T-helper 2 cell (primary cell): ENCODE measurements around the gene SELENON.
"Not testable (repeated sequence)": the region's sequence is repeated elsewhere in the genome, so short reads cannot be mapped to it uniquely, and the experiment has no call there.

Experiments used
- DNase-seq, 5 experiments: peaks; one replicate each; pipeline versions ENCODE4 v3.0.0 to v3.0.0-alpha.2; 2012 to 2022

The SELENON gene

GRCh38 chr1:25831569-25832196, 31.7 kb downstream of the SELENON start:
- DNase-seq = no peak

DNA sequence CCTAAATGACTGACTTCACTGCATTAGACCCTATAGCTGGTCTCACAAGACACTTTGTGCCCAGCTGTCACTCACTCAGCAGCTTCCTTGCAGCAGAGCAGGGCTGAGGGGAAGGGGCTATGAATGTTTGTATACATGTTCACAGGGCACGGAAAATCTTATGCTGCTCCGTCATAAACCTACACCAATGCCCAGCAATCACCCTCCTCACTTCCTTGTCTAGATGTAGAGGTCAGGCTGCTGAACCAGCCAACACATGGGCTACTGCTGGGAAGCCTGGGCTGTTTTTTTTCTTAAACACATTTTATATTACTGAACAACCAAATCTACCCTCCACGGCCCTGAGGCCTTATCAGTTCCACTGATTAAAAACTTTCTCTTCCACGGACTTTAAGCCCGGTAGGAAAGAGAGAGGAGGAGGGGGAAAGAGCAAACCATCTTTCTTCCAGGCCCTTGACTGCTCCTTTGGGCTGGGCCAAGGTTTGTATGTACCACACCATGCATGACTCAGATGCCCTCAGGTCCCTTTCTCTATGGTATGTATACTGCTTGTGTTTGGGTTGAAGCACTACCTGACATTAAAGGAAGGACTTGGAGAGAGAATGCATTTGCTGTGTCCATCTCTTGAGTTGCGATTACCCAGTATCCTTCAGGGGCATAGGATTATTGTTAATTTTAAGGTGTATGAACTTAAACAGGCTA, 32.5 kb downstream of the SELENON start:
- no peak for DNase-seq

- DNase-seq = no peak
These were observed 33.2 kb downstream of the SELENON start for GRCh38 chr1:25833158-25833557.

DNA sequence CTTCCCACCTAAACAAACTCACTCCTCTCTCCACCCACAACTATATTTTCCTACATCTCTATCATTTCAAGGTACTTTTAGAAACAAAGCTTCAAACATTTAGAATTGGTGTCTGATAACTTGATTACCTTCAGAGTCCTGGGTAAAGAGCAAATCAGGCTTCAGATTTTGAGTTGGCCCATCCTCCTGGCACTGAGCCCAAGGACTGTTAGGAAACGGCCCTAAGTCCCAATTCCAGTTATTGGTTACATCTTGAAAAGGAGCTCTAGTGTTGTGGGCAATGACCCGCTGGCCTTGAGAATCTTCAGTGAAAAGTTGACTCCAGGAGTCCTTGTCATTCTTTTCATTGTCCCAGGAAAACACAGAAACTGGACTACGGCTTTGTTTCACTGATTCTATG, 34.9 kb downstream of the SELENON start:
- no peak for DNase-seq

GRCh38 chr1:25836695-25837094, 36.7 kb downstream of the SELENON start:
- DNase-seq = no peak

- no peak for DNase-seq
These were observed 37.4 kb downstream of the SELENON start for GRCh38 chr1:25837262-25837875.

DNA sequence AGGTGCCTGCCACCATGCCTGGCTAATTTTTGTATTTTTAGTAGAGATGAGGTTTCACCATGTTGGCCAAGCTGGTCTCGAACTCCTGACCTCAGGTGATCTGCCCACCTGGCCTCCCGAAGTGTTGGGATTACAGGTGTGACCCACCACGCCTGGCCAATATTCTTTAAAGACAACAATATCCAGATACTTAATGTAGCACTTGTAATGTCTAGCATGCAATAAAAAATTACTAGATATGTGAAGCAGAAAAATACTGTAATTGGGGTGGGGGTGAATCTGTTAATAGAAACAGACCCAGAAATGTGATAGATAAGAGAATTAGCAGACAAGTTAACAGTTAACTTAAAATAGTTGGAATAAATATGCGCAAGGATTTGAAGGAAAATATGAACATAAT, 39.8 kb downstream of the SELENON start:
- DNase-seq = not testable (repeated sequence)

GRCh38 chr1:25843483-25843882, 43.5 kb downstream of the SELENON start:
- DNase-seq = no peak

GRCh38 chr1:25844536-25845337, 44.7 kb downstream of the SELENON start:
- DNase-seq = no peak

DNA sequence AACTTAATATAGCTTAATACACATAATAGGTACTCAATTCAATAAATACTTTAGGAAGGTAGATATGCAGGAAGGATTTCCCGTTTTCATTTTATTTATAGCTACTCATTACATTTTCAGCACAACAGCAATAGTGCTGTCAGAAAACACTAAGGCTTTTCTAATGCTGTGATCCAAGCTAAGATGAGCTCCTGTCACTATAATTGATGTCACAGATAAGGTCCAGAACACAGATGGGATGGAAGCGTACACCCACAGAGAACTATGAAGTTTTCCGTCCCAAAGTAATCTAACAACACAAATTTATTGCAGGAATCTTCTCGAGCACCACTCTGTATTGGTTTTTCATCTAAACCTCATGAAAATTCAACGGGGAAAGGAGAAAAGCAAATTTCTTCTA, 45.7 kb downstream of the SELENON start:
- no peak for DNase-seq

DNA sequence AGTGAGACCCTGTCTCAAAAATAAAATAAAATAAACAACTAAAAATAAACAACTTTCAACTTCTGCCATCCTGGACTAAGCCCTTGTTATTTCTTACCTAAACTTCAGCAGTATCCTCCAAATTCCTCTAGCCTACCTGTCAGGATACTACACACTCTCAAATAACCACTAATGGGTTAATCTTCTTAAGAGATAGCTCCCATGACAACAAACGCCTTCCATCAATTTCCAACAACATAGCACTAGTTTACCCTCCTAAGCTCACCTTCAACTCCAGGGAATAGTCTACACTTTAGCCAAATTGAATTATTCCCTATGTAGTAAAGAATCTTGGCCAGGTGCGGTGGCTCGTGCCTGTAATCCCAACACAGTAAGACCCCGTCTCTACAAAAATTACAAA, 47.9 kb downstream of the SELENON start:
- DNase-seq = no peak

DNA sequence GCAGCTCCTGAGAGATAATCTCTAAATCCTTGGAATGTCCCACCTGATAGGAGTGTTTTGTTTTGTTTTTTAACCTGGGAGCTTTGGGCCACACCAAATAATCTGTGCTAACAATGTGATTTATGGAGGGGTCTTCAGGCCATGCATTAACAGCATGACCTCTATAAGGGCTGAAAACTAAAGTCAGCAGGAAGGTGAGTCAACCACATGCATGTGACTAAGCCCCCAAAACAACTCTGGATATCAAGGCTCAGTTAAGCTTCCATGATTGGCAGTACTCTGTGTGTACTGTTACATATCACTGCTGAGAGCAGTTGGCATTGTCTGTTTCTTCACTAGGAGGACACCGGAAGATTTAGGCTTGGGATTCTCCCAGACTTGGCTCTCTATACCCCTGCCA, 48.5 kb downstream of the SELENON start:
- DNase-seq = no peak

DNA sequence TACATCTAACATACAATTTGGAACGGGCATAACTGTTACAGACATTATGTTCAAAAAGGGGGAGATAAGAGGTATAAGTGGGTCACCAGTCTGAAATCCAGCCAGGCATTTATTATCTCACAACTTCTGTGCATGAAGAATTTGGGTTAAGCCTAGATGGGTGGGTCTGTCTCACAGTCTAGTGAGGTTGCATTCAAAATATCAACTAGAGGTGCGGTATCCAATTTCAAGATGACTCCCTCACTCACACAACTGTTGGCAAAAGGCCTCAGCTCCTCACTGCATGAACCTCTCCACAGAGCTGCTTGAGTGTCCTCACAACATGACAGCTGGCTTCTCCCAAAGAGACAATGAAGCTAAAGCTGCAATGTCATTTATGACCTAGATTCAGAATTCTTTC, 54.6 kb downstream of the SELENON start:
- DNase-seq = no peak

DNA sequence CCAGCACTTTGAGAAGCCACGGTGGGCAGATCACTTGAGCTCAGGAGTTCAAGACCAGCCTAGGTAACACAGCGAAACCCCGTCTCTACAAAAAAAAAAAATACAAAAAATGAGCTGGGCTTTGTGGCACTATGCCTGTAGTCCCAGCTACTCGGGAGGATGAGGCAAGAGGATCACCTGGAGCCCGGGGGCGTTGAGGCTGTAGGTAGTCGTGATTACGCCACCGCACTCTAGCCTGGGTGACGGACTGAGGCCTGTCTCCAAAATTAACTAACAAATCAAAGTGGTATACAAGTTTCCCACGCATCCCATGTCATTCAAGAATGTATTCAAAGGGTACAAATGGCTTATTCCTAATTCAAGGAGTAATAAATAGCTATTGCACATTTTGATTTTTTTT, 56.9 kb downstream of the SELENON start:
- no peak for DNase-seq

DNA sequence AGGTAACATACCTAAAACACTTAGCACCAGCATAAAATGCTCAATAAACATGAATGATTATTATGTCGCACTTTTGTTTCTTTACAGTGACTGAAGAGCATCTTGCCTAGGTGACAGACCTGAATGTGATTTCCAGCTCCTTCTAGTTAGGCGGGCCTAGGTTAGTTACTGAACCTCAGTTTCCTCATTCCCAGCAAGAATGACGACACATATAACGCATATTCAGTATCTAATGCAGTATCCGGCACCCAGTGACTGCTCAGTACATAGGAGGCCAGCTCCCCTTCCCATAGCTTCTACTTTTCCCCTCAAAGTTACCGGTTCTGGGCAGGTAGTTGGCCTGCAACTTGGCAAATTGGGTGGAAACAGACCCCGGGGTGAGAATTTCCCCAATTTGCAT, 58.5 kb downstream of the SELENON start:
- no peak for DNase-seq

DNA sequence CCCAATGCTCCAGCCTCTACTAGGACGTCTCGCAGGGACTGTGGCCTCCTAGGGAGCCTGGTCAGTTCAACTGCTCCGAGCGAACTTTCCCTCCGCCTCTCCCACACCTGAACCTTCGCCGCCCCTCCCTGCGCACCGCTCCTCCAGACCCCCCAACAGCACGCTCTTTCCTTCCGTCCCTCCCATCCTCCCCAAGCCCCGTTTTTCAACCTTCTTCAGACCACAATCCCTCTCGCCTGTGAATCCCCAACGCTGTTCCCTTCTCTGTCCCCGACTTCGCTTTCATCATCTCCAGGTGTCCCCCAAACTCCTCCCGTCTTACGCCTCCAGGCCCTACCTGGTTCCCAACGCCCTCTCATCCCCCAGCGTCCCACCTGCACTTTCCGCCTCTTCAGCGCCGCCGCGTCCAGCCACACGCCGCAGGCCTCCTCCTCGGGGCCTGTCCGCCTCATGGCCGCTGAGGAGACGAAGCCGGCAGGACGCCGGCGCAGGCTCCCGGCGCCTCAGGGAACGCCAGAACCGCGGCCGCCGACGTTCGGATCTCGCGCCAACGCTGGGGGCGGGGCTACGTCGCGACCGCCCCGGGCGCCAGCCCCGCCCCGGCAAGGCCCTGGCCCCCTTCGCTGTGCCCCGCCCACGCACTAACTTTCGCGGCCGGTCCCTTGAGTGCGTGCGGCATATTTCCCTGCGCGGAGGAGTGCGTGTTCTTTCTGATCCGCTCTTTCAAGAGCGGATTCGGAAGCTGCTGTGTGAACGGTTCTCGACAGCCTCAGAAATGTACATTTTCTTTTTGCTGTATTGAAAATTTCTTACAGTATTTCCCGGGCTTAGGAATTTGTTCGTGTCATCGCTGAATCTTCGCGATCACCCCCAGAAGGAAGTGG, 59.2 kb downstream of the SELENON start, which contains the start of gene AUNIP:
Gene AUNIP (minus strand): TSS at position 552 of the 884 bp plus-strand sequence. CDS start 100 bp downstream, at position 452.
- peak; percentile 79 to 91 (median 83) for DNase-seq

DNA sequence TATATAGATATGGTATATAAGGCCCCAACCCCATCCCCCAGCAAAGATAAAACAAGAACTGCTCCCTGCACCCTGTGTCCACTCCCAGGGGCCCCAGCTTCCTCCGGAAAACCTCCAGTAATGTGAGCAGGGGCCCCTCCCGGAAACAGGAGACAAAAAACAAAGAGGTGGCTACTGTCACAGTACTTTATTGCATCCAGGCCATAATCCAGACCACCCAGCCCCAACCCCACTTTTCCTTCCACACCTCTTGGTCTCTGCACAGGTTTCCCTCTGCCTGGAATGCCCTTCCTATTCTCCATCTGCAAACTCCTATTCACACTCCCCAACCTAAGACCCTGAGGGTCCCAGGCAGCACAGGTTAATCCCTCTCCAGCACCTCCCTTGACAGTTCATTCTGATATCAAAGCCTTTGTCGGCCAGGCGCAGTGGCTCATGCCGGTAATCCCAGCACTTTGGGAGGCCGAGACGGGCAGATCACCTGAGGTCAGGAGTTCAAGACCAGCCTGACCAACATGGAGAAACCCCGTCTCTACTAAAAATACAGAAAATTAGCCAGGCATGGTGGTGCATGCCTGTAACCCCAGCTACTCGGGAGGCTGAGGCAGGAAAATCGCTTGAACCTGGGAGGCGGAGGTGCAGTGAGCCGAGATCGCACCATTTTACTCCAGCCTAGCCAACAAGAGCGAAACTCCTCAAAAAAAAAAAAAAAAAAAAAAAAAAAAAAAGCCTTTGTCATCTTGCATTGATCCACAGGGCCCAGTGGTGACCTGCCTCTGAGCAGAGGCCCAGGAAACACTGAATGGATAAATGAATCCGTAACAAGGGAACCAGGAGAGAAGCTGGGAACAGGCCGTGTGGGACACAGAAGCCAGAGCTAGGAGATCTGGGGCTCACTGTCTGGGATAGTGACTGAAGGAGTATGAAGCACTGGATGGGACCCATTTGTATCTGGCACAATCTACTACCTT, 61.6 kb downstream of the SELENON start:
- no peak for DNase-seq

- DNase-seq = no peak
These were observed 62.9 kb downstream of the SELENON start for GRCh38 chr1:25862785-25863485.

DNA sequence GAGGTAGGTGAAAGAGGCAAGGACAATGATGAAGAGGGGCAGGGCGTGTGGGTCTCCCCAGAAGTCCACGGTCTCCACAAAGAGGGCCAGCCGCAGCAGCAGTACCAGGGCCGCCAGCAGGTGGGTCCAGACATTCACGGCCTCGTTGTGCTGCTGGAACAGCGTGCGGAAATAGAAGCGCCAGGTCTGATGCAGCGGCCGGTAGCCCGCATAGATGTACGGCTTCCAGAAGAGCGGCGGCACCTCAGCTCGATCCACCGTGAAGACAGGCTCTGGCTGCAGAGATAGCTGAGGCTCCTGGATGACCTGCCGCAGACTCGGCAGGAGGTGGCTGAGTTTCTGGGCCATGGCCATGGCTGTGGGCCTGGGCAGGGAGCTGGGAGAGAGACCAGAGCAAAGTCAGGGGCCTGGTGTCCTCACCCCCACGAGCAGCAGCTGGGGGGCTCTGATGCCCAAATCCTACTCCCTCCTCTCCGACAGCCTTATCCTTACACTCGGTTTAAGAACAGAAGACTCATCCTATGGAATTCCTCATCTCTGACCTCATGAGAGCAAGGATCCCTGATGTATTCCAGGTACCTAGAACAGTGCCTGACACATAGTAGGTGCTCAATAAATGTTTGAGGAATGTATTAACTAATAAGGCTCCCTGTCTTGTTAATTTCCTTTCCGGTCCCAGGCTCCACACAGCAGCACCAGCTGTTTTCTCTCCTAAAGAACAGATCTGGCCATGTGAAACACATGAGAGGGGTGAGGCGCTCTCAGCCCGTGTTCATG, 63.7 kb downstream of the SELENON start:
- no peak for DNase-seq
